HUES48 (cell line): ENCODE results near the gene OR2AG2.

ENCODE experiments used
- H3K27ac ChIP-seq: one replicate; pipeline ENCODE4 v1.7.0; 2013; ENCODE audit warnings: low read depth, low read length, inconsistent platforms
- H3K27me3 ChIP-seq: 2 replicates; pipeline ENCODE4 v1.6.1; 2013; ENCODE audit warnings: mild to moderate bottlenecking, low read length; ENCODE audit not compliant: control insufficient read depth, insufficient read depth
- H3K36me3 ChIP-seq: 2 replicates; pipeline ENCODE4 v1.6.1; 2013; ENCODE audit warnings: low read length; ENCODE audit not compliant: control insufficient read depth, insufficient read depth
- H3K4me1 ChIP-seq: 2 replicates; pipeline ENCODE4 v1.6.1; 2013; ENCODE audit warnings: mild to moderate bottlenecking, low read length; ENCODE audit not compliant: control insufficient read depth, insufficient read depth
- H3K4me3 ChIP-seq: 2 replicates; pipeline ENCODE4 v1.5.1; 2013; ENCODE audit warnings: mild to moderate bottlenecking, low read depth, low read length
- H3K9ac ChIP-seq: 2 replicates; pipeline ENCODE4 v1.6.1; 2013; ENCODE audit warnings: mild to moderate bottlenecking, low read depth, low read length, moderate library complexity
- H3K9me3 ChIP-seq: 2 replicates; pipeline ENCODE4 v1.6.1; 2013; ENCODE audit warnings: low read length; ENCODE audit not compliant: control insufficient read depth, insufficient read depth

OR2AG2 gene

GRCh38 chr11:6717426-6717825 is 54.4 kb downstream of the OR2AG2 start:
- H3K4me3 ChIP-seq: no peak overlapping the region
- H3K9ac ChIP-seq: no peak overlapping the region
- no peak overlapping the region for H3K27ac ChIP-seq
- H3K9me3 ChIP-seq: peaks cover 6% of the 10 kb centered on the region; the same call in 1 of the 2 replicates
- H3K27me3 ChIP-seq: no peaks in the 10 kb centered on the region
- H3K36me3 ChIP-seq: no peaks in the 10 kb centered on the region
- H3K4me1 ChIP-seq: no peaks in the 10 kb centered on the region
